Measurements from ENCODE around the gene TRIML2. TPM values are rescaled to one million over a fixed set of nuclear protein-coding genes. Genes with fewer than 3 reads are reported as not detected.

The TRIML2 gene
- total RNA-seq, 2 donors from 2014 or later: 0.74 TPM; not detected in 1

GRCh38 chr4:188121530-188121929 lies 12.1 kb upstream of the TRIML2 start:
- 67% methylated on average over 13 of the region's 13 CpGs for WGBS
- Histone ChIP-seq H3K9me3 (no peaks in the 10 kb centered on the region), H3K4me3 (no peak overlapping the region), H3K27me3 (replicated peaks; ENCODE audit: insufficient read depth) (no peaks in the 10 kb centered on the region), H3K36me3 (no peaks in the 10 kb centered on the region), H3K27ac (no peak overlapping the region), H3K4me1 (replicated peaks) (no peaks in the 10 kb centered on the region)
- TF ChIP-seq POLR2A (IDR thresholded peaks at IDR 0.05) (no peak), CTCF (IDR thresholded peaks at IDR 0.05) (no peak), POLR2AphosphoS5 (IDR thresholded peaks at IDR 0.05) (no peak)
- DNase-seq (ENCODE audit: low spot score): no peak
- intact Hi-C loops (cut with DNase I): no loop called here

- TF ChIP-seq POLR2A (IDR thresholded peaks at IDR 0.05) (no peak), POLR2AphosphoS5 (IDR thresholded peaks at IDR 0.05) (no peak), CTCF (IDR thresholded peaks at IDR 0.05) (no peak)
- Histone ChIP-seq H3K4me1 (replicated peaks) (no peaks in the 10 kb centered on the region), H3K36me3 (no peaks in the 10 kb centered on the region), H3K27me3 (replicated peaks; ENCODE audit: insufficient read depth) (no peaks in the 10 kb centered on the region), H3K4me3 (no peak overlapping the region), H3K9me3 (no peaks in the 10 kb centered on the region), H3K27ac (no peak overlapping the region)
- no peak for DNase-seq (ENCODE audit: low spot score)
- 64% methylated on average over 16 of the region's 16 CpGs for WGBS
- intact Hi-C loops (cut with DNase I): no loop called here
Measured at GRCh38 chr4:188117631-188118324, 8.4 kb upstream of the TRIML2 start.

GRCh38 chr4:188113156-188113555 lies 3.8 kb upstream of the TRIML2 start:
- Histone ChIP-seq H3K4me3 (no peak overlapping the region), H3K4me1 (replicated peaks) (no peaks in the 10 kb centered on the region), H3K9me3 (no peaks in the 10 kb centered on the region), H3K27me3 (replicated peaks; ENCODE audit: insufficient read depth) (no peaks in the 10 kb centered on the region), H3K27ac (no peak overlapping the region), H3K36me3 (no peaks in the 10 kb centered on the region)
- intact Hi-C loops (cut with DNase I): no loop called here
- DNase-seq (ENCODE audit: low spot score): no peak
- TF ChIP-seq CTCF (IDR thresholded peaks at IDR 0.05): no peak
- TF ChIP-seq POLR2AphosphoS5 (IDR thresholded peaks at IDR 0.05): no peak
- no peak for TF ChIP-seq POLR2A (IDR thresholded peaks at IDR 0.05)
- 79% methylated on average over 9 of the region's 9 CpGs for WGBS

- no peak overlapping the region for H3K27ac ChIP-seq
- H3K9me3 ChIP-seq: no peaks in the 10 kb centered on the region
- TF ChIP-seq CTCF (IDR thresholded peaks at IDR 0.05) (no peak), POLR2AphosphoS5 (IDR thresholded peaks at IDR 0.05) (no peak), POLR2A (IDR thresholded peaks at IDR 0.05) (no peak)
- no peaks in the 10 kb centered on the region for H3K4me1 ChIP-seq (replicated peaks)
- intact Hi-C loops (cut with DNase I): no loop called here
- H3K36me3 ChIP-seq: no peaks in the 10 kb centered on the region
- no peak overlapping the region for H3K4me3 ChIP-seq
- DNase-seq (ENCODE audit: low spot score): no peak
- peaks cover 2% of the 10 kb centered on the region for H3K27me3 ChIP-seq (replicated peaks; ENCODE audit: insufficient read depth)
- WGBS: 73% methylated on average over 6 of the region's 6 CpGs
Measured at GRCh38 chr4:188111955-188112354, 2.6 kb upstream of the TRIML2 start.
